DMS53 treated with DMSO at 0.1 percent for 48 hours (cell line): Measurements from ENCODE around the gene MRFAP1L1.

ENCODE experiments used
- DNase-seq: peaks from one replicate; lab custom pipeline; 2025; ENCODE audit not compliant: unreplicated experiment; lab: John Stamatoyannopoulos, UW

MRFAP1L1 gene

GRCh38 chr4:6716958-6717655 lies 7.4 kb upstream of the MRFAP1L1 start:
- no peak for DNase-seq

DNA sequence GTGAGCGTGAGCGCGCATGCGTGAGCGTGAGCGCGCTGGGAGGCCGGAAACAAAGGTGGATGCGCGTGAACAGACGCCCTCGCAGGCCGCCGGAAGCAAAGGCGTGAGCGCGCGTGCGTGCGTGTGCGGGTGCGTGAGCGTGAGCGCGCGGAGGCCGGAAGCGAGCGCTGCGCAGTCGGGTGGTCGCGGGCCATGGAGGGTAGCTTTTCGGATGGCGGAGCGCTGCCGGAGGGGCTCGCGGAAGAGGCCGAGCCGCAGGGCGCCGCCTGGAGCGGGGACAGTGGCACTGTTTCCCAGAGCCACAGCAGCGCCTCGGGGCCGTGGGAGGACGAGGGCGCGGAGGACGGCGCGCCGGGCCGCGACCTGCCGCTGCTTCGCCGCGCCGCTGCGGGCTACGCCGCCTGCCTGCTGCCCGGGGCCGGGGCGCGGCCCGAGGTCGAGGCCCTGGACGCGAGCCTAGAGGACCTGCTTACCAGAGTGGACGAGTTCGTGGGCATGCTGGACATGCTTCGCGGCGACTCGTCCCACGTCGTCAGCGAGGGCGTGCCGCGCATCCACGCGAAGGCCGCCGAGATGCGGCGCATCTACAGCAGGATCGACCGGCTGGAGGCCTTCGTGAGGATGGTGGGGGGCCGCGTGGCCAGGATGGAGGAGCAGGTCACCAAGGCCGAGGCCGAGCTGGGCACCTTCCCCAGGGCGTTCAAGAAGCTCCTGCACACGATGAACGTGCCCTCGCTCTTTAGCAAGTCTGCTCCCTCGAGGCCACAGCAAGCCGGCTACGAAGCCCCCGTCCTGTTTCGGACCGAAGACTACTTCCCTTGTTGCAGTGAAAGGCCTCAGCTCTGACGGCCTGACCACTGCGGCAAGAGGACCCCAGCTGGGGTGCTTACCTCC lies 6.6 kb upstream of the MRFAP1L1 start, which contains the start of gene BLOC1S4:
TSS of gene BLOC1S4 (plus strand) at position 157 of the 894 bp plus-strand sequence. CDS start at position 193, 36 bp downstream.
- peak; percentile 92 for DNase-seq

GRCh38 chr4:6715704-6716017 lies 6.0 kb upstream of the MRFAP1L1 start:
- no peak for DNase-seq

GRCh38 chr4:6714954-6715353 lies 5.3 kb upstream of the MRFAP1L1 start:
- no peak for DNase-seq

- no peak for DNase-seq
These were observed 1.3 kb upstream of the MRFAP1L1 start for GRCh38 chr4:6710996-6711395.

GRCh38 chr4:6710282-6710681 lies 617 bp upstream of the MRFAP1L1 start:
- no peak for DNase-seq

GRCh38 chr4:6706173-6706572 lies 3.5 kb downstream of the MRFAP1L1 start:
- DNase-seq: no peak

DNA sequence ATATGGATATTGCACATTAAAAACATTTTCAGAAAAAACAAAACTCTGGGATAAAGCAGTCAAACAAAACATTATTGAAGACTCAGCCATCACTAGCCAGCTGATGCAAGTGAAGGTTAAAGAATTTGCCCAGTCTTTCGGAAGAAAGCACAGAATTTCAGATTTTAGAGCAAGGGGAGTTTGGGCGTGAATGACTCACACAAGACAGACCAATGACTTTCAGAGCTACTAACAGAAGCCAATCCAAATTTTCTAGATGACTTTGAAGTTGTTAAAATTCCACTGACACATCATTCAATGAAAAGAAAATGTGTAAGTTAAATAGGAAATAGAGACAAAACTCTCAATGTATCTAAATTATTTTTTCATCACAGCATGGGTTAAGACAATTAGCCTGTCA lies 4.0 kb downstream of the MRFAP1L1 start:
- DNase-seq: no peak

GRCh38 chr4:6703786-6704185 lies 5.9 kb downstream of the MRFAP1L1 start:
- no peak for DNase-seq

GRCh38 chr4:6702761-6703160 lies 6.9 kb downstream of the MRFAP1L1 start:
- no peak for DNase-seq

- DNase-seq: no peak
These were observed 8.3 kb downstream of the MRFAP1L1 start for GRCh38 chr4:6701371-6701770.

GRCh38 chr4:6699903-6700302 lies 9.8 kb downstream of the MRFAP1L1 start:
- no peak for DNase-seq

DNA sequence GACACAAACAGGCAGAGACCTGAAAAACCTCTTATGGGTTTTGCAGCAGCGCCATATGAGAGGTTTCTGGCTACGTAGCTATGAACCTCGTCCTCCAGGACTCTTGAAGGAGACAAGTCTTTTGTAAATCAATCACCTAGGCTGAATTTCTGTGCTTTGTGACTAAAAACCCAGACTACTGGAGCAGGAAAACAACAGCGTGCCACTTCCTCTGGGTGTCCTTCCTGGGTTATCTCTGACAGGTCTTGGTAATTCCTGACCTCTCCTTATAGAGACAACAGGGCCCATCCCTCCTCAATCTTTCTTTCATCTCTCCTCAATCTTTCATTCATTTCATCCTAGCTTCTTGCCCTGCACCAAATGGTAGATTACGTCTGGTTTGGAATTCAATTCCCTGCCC lies 10.3 kb downstream of the MRFAP1L1 start:
- no peak for DNase-seq

GRCh38 chr4:6697131-6697530 lies 12.5 kb downstream of the MRFAP1L1 start:
- DNase-seq: no peak

DNA sequence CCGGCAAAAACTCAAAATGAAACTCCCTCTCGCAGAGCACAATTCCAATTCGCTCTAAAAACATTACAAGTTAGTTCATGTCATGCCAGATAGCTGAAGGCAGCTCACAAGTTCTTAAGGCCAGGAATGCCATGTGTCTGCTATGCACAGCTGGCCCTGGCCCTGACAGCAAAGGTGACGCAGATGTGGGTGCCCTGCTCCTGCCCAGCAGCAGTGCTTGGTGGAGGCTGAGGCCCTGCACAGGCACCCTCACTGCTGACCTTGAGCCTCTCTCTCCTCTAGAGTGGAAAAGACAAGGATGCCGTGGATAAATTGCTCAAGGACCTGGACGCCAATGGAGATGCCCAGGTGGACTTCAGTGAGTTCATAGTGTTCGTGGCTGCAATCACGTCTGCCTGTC lies 13.1 kb downstream of the MRFAP1L1 start:
- no peak for DNase-seq

- peak; percentile 38 for DNase-seq
These were observed 13.7 kb downstream of the MRFAP1L1 start for GRCh38 chr4:6695660-6696610.

- no peak for DNase-seq
These were observed 15.3 kb downstream of the MRFAP1L1 start for GRCh38 chr4:6694177-6694901.

DNA sequence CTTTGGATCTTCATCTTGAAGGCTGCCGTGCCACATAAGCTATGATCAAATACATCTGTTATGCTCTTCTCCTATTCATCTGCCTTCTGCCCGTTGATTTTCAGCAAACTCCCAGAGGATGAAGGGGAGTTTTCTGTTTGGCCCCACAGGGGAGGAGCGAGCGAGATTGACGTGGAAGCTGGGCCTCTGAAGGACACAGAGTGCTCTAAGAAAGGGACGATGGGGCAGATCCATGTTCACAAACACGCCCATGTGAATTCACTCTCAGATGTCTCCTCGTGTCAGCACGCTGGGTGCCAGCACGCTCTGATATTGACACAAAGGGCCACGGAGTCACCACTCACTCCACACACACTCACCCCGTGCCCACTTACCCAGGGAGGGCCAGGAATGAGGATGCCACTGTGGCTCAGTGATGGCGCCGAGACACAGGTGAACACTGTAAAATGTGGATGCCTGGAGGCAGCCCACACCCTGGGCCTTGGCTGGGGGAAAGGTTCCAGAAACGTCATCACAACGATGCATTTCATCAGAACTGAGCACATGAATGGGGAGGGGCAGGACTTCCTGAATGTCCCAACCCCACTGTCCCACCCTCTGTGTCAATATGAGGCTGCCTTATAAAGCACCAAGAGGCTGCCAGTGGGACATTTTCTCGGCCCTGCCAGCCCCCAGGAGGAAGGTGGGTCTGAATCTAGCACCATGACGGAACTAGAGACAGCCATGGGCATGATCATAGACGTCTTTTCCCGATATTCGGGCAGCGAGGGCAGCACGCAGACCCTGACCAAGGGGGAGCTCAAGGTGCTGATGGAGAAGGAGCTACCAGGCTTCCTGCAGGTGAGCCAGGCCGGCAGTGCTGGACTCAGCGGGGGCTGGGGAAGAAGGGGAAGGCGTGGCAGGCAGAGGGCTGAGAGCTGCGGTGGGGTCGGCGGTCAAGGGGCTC lies 16.2 kb downstream of the MRFAP1L1 start, which contains the start of gene S100P:
TSS of gene S100P (plus strand) at position 648 of the 946 bp plus-strand sequence. CDS start at position 703, 55 bp downstream.
- no peak for DNase-seq

DNA sequence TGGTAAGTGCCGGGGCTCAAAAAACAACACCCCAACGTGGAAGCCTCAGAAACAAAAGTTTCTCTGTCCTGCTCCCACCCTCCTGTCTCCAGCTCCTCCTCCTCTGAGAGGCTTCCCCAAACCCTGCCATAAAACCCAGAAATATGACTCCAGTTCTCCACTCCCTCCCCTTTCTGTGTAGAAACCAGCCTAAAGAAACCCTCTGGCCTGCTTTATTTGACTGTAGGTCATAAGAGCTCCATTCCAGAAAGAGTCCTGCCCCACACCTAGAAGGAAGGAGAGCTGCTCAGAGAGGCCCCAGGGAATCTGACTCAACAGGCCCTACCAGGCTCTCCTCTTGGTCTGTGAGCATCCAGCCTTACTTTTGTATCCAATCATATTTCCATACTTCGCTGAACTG lies 16.9 kb downstream of the MRFAP1L1 start:
- DNase-seq: no peak
